A549 (cell line): ENCODE data around the gene TNFRSF11A. TPM values are rescaled to one million over a fixed set of nuclear protein-coding genes. Genes with fewer than 3 reads are reported as not detected.

Experiments used
- ATAC-seq, 2 experiments: fragments of 200-7000 bp in 1 of 2; fragments of >200 bp in 1 of 2; cut with Nextera tagmentation in 1 of 2; cut with Tn5 transposase in 1 of 2; 3 replicates each; pipeline versions ENCODE4 v1.8.0 to v1.9.1; 2018 to 2020; ENCODE audit warnings: mild to moderate bottlenecking in 1 of 2, moderate library complexity in 1 of 2
- CTCF ChIA-PET: fragments of 300-600 bp; sonication (Branson Sonifier 250); formaldehyde crosslinking; extraction: SDS; loops from one replicate; lab custom pipeline; 2021; ENCODE audit warnings: antibody characterized with exemption, inconsistent platforms; lab: Yijun Ruan, JAX
- POLR2A ChIA-PET: fragments of 350-600 bp; formaldehyde crosslinking; extraction: SDS; loops from one replicate; lab custom pipeline; 2021; ENCODE audit warnings: antibody characterized with exemption, inconsistent platforms; lab: Yijun Ruan, JAX
- DNase-seq, 2 experiments: peaks; one replicate each; pipeline versions ENCODE4 v3.0.0 to v3.0.0-alpha.2; 2011 to 2016; ENCODE audit warnings: low read depth in 1 of 2, low spot score in 1 of 2
- FAIRE-seq: peaks from 2 replicates; lab custom pipeline; 2011; peaks lifted over from hg19 to GRCh38; lab: Jason Lieb, UNC
- H3K27ac ChIP-seq, 2 experiments: fragments of >200 bp; sonication (Bioruptor Twin); formaldehyde crosslinking; 3 replicates each; pipeline ENCODE4 v1.5.1; 2016 to 2017
- H3K4me1 ChIP-seq: fragments of >200 bp; sonication (Bioruptor Twin); formaldehyde crosslinking; 3 replicates; pipeline ENCODE4 v1.6.1; 2016
- H3K4me2 ChIP-seq: fragments of >200 bp; sonication (Bioruptor Twin); formaldehyde crosslinking; 3 replicates; pipeline ENCODE4 v1.6.1; 2016
- H3K4me3 ChIP-seq: fragments of >200 bp; sonication (Bioruptor Twin); formaldehyde crosslinking; 3 replicates; pipeline ENCODE4 v1.5.1; 2016
- H3K9me3 ChIP-seq: fragments of >200 bp; sonication (Bioruptor Twin); formaldehyde crosslinking; 3 replicates; pipeline ENCODE4 v1.6.1; 2016
- ATOH8 ChIP-seq: fragments of 250-450 bp; sonication (Bioruptor Pico); IDR thresholded peaks from 2 replicates; pipeline ENCODE4 v1.5.0; 2020; ENCODE audit warnings: low read depth, mild to moderate bottlenecking, moderate library complexity
- BHLHE40 ChIP-seq: IDR thresholded peaks from 2 replicates; pipeline ENCODE4 v1.6.1; 2012; ENCODE audit warnings: low read depth, low read length, inconsistent platforms
- EHF ChIP-seq: fragments of 250-450 bp; sonication (Bioruptor Pico); IDR thresholded peaks from 2 replicates; pipeline ENCODE4 v1.5.0; 2020; ENCODE audit warnings: mild to moderate bottlenecking
- EHMT2 ChIP-seq: fragments of 200-600 bp; sonication (generic); IDR thresholded peaks from 2 replicates; pipeline ENCODE4 v1.6.1; 2016; ENCODE audit warnings: antibody characterized with exemption, low read depth, mild to moderate bottlenecking, moderate library complexity
- FOSL2 ChIP-seq, 2 experiments: fragments of 450-650 bp in 1 of 2; fragments of >200 bp in 1 of 2; sonication (Bioruptor Twin) in 1 of 2; formaldehyde crosslinking; IDR thresholded peaks; 2 replicates each; pipeline versions ENCODE4 v1.5.0 to v1.6.1; 2016 to 2020; ENCODE audit warnings: mild to moderate bottlenecking in 1 of 2, moderate library complexity in 1 of 2
- HEYL ChIP-seq: fragments of 250-450 bp; sonication (Bioruptor Pico); IDR thresholded peaks from 2 replicates; pipeline ENCODE4 v1.8.0; 2021; ENCODE audit warnings: mild to moderate bottlenecking, moderate library complexity
- HOXB13 ChIP-seq: fragments of 250-450 bp; sonication (Bioruptor Pico); IDR thresholded peaks from 2 replicates; pipeline ENCODE4 v1.5.0; 2020; ENCODE audit warnings: low read depth, mild to moderate bottlenecking, moderate library complexity
- JUN ChIP-seq, 2 experiments: fragments of >200 bp; sonication (Bioruptor Twin); formaldehyde crosslinking; IDR thresholded peaks; 2 replicates in 1 of 2; 3 replicates in 1 of 2; pipeline ENCODE4 v1.6.1; 2016 to 2017
- KDM5A ChIP-seq: fragments of 200-600 bp; sonication (generic); IDR thresholded peaks from 2 replicates; pipeline ENCODE4 v1.6.1; 2016; ENCODE audit warnings: antibody characterized with exemption, mild to moderate bottlenecking
- MAZ ChIP-seq: fragments of 150-350 bp; IDR thresholded peaks from 2 replicates; pipeline ENCODE4 v1.6.1; 2014; ENCODE audit warnings: antibody characterized with exemption, low read depth, low read length, borderline replicate concordance
- NPAS2 ChIP-seq: fragments of 250-450 bp; sonication (Bioruptor Pico); IDR thresholded peaks from 2 replicates; pipeline ENCODE4 v1.8.0; 2022; ENCODE audit warnings: mild to moderate bottlenecking, moderate library complexity, borderline replicate concordance
- PHF8 ChIP-seq: fragments of 200-600 bp; sonication (generic); IDR thresholded peaks from 2 replicates; pipeline ENCODE4 v1.6.1; 2016; ENCODE audit warnings: low read depth, mild to moderate bottlenecking, antibody characterized with exemption, moderate library complexity, borderline replicate concordance
- POLR2A ChIP-seq: IDR thresholded peaks from 2 replicates; pipeline ENCODE4 v1.6.1; 2012; ENCODE audit warnings: mild to moderate bottlenecking, low read length
- POLR2AphosphoS2 ChIP-seq: conservative IDR thresholded peaks from 2 replicates; pipeline ENCODE4 v1.6.1; 2012; ENCODE audit warnings: low read length, improper control_type of control experiment, inconsistent platforms
- RCOR1 ChIP-seq: fragments of 150-350 bp; IDR thresholded peaks from 2 replicates; pipeline ENCODE4 v1.6.1; 2014; ENCODE audit warnings: antibody characterized with exemption, low read length, low read depth
- TFCP2L1 ChIP-seq: fragments of 250-450 bp; sonication (Bioruptor Pico); IDR thresholded peaks from 2 replicates; pipeline ENCODE4 v1.5.0; 2021; ENCODE audit warnings: mild to moderate bottlenecking
- TP53 ChIP-seq: fragments of 250-450 bp; sonication (Bioruptor Pico); IDR thresholded peaks from 2 replicates; pipeline ENCODE4 v1.5.0; 2021; ENCODE audit warnings: mild to moderate bottlenecking, moderate library complexity
- ZFP36 ChIP-seq: fragments of 450-650 bp; IDR thresholded peaks from 2 replicates; pipeline ENCODE4 v1.6.1; 2014; ENCODE audit warnings: borderline replicate concordance; ENCODE audit not compliant: partially characterized antibody
- ZNF302 ChIP-seq: fragments of 250-450 bp; sonication (Bioruptor Pico); IDR thresholded peaks from 2 replicates; pipeline ENCODE4 v1.9.0; 2021; ENCODE audit warnings: inconsistent platforms, mild to moderate bottlenecking, moderate library complexity
- WGBS: methylation state at CpG from one replicate; pipeline ENCODE4 v1.1.6; 2017; ENCODE audit errors: missing lambda C conversion rate; 5-methylcytosine and 5-hydroxymethylcytosine counted together
- polyA plus RNA-seq, 4 experiments: library from polyadenylated mRNA; depleted of rRNA in 3 of 4; stranded (reverse); fragments of >200 nt; fragmentation: RNase III in 1 of 4; extraction: RNeasy Plus Mini Kit Qiagen cat#74134 plus additional on column Dnase treatment in 1 of 4; gene quantifications; 2 replicates in 3 of 4; 3 replicates in 1 of 4; pipeline ENCODE4 v1.2.3, GENCODE V29; 2011 to 2017
- TF ChIP-seq, protein P1 (sequence below): IDR thresholded peaks from 2 replicates; pipeline ENCODE4 v1.6.1; 2012
- TF ChIP-seq, protein P2 (sequence below): IDR thresholded peaks from 2 replicates; pipeline ENCODE4 v1.6.1; 2012
- TF ChIP-seq, protein P3 (sequence below): fragments of >200 bp; sonication (Bioruptor Twin); formaldehyde crosslinking; IDR thresholded peaks from 3 replicates; pipeline ENCODE4 v1.6.1; 2016
- TF ChIP-seq, protein P4 (sequence below): fragments of 450-650 bp; IDR thresholded peaks from 2 replicates; pipeline ENCODE4 v1.6.1; 2014; ENCODE audit warnings: antibody characterized with exemption

TNFRSF11A gene
- polyA plus RNA-seq, 2 of the 4 experiments (the other 2 are of a cell fraction) = 1.9 to 4.0 TPM

DNA sequence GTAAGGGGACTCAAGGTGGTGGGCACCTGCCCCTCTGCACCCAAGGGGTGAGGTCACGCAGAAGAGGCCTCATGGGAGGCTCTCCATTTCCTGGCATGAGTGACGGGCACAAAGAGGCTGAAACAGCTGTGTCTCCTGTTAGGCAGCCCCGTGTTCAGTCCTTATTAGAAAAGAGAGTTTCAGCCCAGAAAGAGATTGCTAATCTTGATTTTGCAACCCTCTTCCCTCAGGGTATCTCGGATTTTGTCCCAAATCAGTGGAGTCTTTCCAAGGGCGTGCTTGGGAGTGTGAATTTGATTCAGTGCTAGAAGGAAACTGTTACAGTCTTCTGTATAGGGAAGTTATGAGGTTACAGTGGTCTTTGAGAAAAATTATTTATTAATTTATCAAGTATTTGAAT is 10.4 kb downstream of the TNFRSF11A start:
- H3K4me2 ChIP-seq = no peak overlapping the region
- H3K4me3 ChIP-seq = no peak overlapping the region
- peaks cover 34% of the 10 kb centered on the region for H3K4me1 ChIP-seq
- H3K9me3 ChIP-seq = no peaks in the 10 kb centered on the region
- ATAC-seq (no peak), FAIRE-seq (no peak), DNase-seq (no peak)
- CTCF ChIA-PET = interaction anchor here (1.0 kb wide), 1 partner anchor 15 kb away, joined by 3 read pairs; no protein-coding TSS in a partner anchor
- H3K27ac ChIP-seq = peak overlapping the region in 1 of 2 experiments; percentile 79; a peak in 1 of 6 replicates
- 80% methylated on average over 5 of the region's 5 CpGs for WGBS
- POLR2A ChIA-PET = no interaction called here
- no peak for TF ChIP-seq ZNF302
- TF ChIP-seq KDM5A = no peak
- no peak for TF ChIP-seq RCOR1
- no peak for TF ChIP-seq TFCP2L1

DNA sequence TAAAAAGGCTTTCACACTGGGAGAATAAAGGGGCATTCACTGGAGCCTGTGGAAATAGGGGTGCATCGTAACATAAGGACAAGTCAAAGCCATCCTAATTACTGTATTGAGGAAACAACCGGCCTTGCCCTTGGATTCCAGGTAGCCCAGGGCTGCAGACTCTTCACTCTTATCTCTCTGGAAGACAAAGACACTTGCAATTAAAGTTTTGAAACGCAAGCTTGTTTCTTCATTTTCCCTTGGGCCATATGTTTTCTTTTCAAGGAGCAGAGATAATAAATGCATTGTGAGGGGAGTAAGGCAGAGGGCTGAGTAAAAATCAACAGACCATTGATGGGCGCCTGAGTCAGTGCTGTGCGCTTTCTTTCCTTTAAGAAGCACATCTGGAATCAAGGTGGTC is 11.5 kb downstream of the TNFRSF11A start:
- TF ChIP-seq HEYL (CRISPR knock-in tag) (no peak), MAZ (no peak), BHLHE40 (no peak), EHF (CRISPR knock-in tag) (no peak), HOXB13 (CRISPR knock-in tag) (no peak), ATOH8 (CRISPR knock-in tag) (no peak), FOSL2 (IDR thresholded peaks at IDR 0.05) (no peak), FOSL2 (CRISPR knock-in tag; IDR thresholded peaks at IDR 0.05) (no peak), POLR2AphosphoS2 (no peak), TP53 (CRISPR knock-in tag) (no peak), PHF8 (no peak), POLR2A (no peak), EHMT2 (no peak), TFCP2L1 (no peak), NPAS2 (CRISPR knock-in tag) (no peak), ZFP36 (no peak), JUN (IDR thresholded peaks at IDR 0.05) (no peak)
- TF ChIP-seq, protein P1, sequence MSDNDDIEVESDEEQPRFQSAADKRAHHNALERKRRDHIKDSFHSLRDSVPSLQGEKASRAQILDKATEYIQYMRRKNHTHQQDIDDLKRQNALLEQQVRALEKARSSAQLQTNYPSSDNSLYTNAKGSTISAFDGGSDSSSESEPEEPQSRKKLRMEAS = no peak
- TF ChIP-seq, protein P2, sequence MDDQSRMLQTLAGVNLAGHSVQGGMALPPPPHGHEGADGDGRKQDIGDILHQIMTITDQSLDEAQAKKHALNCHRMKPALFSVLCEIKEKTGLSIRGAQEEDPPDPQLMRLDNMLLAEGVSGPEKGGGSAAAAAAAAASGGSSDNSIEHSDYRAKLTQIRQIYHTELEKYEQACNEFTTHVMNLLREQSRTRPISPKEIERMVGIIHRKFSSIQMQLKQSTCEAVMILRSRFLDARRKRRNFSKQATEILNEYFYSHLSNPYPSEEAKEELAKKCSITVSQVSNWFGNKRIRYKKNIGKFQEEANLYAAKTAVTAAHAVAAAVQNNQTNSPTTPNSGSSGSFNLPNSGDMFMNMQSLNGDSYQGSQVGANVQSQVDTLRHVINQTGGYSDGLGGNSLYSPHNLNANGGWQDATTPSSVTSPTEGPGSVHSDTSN = no peak
- TF ChIP-seq, protein P3, sequence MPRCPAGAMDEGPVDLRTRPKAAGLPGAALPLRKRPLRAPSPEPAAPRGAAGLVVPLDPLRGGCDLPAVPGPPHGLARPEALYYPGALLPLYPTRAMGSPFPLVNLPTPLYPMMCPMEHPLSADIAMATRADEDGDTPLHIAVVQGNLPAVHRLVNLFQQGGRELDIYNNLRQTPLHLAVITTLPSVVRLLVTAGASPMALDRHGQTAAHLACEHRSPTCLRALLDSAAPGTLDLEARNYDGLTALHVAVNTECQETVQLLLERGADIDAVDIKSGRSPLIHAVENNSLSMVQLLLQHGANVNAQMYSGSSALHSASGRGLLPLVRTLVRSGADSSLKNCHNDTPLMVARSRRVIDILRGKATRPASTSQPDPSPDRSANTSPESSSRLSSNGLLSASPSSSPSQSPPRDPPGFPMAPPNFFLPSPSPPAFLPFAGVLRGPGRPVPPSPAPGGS = no peak
- TF ChIP-seq, protein P4, sequence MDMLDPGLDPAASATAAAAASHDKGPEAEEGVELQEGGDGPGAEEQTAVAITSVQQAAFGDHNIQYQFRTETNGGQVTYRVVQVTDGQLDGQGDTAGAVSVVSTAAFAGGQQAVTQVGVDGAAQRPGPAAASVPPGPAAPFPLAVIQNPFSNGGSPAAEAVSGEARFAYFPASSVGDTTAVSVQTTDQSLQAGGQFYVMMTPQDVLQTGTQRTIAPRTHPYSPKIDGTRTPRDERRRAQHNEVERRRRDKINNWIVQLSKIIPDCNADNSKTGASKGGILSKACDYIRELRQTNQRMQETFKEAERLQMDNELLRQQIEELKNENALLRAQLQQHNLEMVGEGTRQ = no peak
- ChIA-PET CTCF (no interaction called here), POLR2A (no interaction called here)
- H3K4me2 ChIP-seq = no peak overlapping the region
- ATAC-seq = no peak
- no peaks in the 10 kb centered on the region for H3K9me3 ChIP-seq
- FAIRE-seq = no peak
- H3K4me3 ChIP-seq = no peak overlapping the region
- WGBS = 82% methylated on average over 5 of the region's 5 CpGs
- no peak for DNase-seq
- peaks cover 34% of the 10 kb centered on the region for H3K4me1 ChIP-seq
- no peak overlapping the region for H3K27ac ChIP-seq
